ENCODE results near the gene TSPAN7. TPM values are rescaled to one million over a fixed set of nuclear protein-coding genes. Genes with fewer than 3 reads are reported as not detected.
A peak's percentile ranks its signal among the peaks of the same experiment; 100 is the strongest.

Gene TSPAN7
- total RNA-seq, 1 donor from 2014 or later: 21.8 TPM

- TF ChIP-seq CTCF (IDR thresholded peaks at IDR 0.05; ENCODE audit: unreplicated experiment): no peak
- H3K27ac Mint-ChIP-seq: peak overlapping the region; percentile 35
- no peaks in the 10 kb centered on the region for H3K27me3 Mint-ChIP-seq
- H3K36me3 Mint-ChIP-seq (ENCODE audit: insufficient read depth): peaks cover 1% of the 10 kb centered on the region
- H3K4me3 Mint-ChIP-seq (ENCODE audit: low read depth): no peak overlapping the region
- DNase-seq (ENCODE audit: low spot score, unreplicated experiment): no peak
- peaks cover 8% of the 10 kb centered on the region for H3K4me1 Mint-ChIP-seq (ENCODE audit: low read depth)
- H3K9me3 Mint-ChIP-seq (ENCODE audit: low read depth): peaks cover 13% of the 10 kb centered on the region
These were observed 16.8 kb downstream of the TSPAN7 start for GRCh38 chrX:38578167-38578566.

GRCh38 chrX:38583181-38583580 is 21.8 kb downstream of the TSPAN7 start:
- no peak for DNase-seq (ENCODE audit: low spot score, unreplicated experiment)
- peaks cover 3% of the 10 kb centered on the region for H3K4me1 Mint-ChIP-seq (ENCODE audit: low read depth)
- TF ChIP-seq CTCF (IDR thresholded peaks at IDR 0.05; ENCODE audit: unreplicated experiment): no peak
- peaks cover 26% of the 10 kb centered on the region for H3K9me3 Mint-ChIP-seq (ENCODE audit: low read depth)
- H3K27ac Mint-ChIP-seq: no peak overlapping the region
- H3K36me3 Mint-ChIP-seq (ENCODE audit: insufficient read depth): no peaks in the 10 kb centered on the region
- H3K27me3 Mint-ChIP-seq: no peaks in the 10 kb centered on the region
- no peak overlapping the region for H3K4me3 Mint-ChIP-seq (ENCODE audit: low read depth)

- no peak overlapping the region for H3K4me3 Mint-ChIP-seq (ENCODE audit: low read depth)
- peaks cover 2% of the 10 kb centered on the region for H3K36me3 Mint-ChIP-seq (ENCODE audit: insufficient read depth)
- TF ChIP-seq CTCF (IDR thresholded peaks at IDR 0.05; ENCODE audit: unreplicated experiment): no peak
These were observed 33.1 kb downstream of the TSPAN7 start for GRCh38 chrX:38594434-38594833.

GRCh38 chrX:38595801-38596200 is 34.5 kb downstream of the TSPAN7 start:
- H3K27me3 Mint-ChIP-seq: no peaks in the 10 kb centered on the region
- no peaks in the 10 kb centered on the region for H3K4me1 Mint-ChIP-seq (ENCODE audit: low read depth)
- H3K36me3 Mint-ChIP-seq (ENCODE audit: insufficient read depth): peaks cover 2% of the 10 kb centered on the region
- DNase-seq (ENCODE audit: low spot score, unreplicated experiment): no peak
- H3K9me3 Mint-ChIP-seq (ENCODE audit: low read depth): peaks cover 33% of the 10 kb centered on the region
- no peak overlapping the region for H3K4me3 Mint-ChIP-seq (ENCODE audit: low read depth)
- TF ChIP-seq CTCF (IDR thresholded peaks at IDR 0.05; ENCODE audit: unreplicated experiment): no peak
- H3K27ac Mint-ChIP-seq: no peak overlapping the region

More at GRCh38 chrX:38594434-38594833, 33.1 kb downstream of the TSPAN7 start:
- H3K9me3 Mint-ChIP-seq (ENCODE audit: low read depth): peaks cover 33% of the 10 kb centered on the region
- H3K27me3 Mint-ChIP-seq: no peaks in the 10 kb centered on the region
- no peak overlapping the region for H3K27ac Mint-ChIP-seq
- DNase-seq (ENCODE audit: low spot score, unreplicated experiment): no peak
- H3K4me1 Mint-ChIP-seq (ENCODE audit: low read depth): no peaks in the 10 kb centered on the region

GRCh38 chrX:38596939-38597338 is 35.6 kb downstream of the TSPAN7 start:
- Mint-ChIP-seq H3K4me1 (ENCODE audit: low read depth) (no peaks in the 10 kb centered on the region), H3K27ac (no peak overlapping the region), H3K36me3 (ENCODE audit: insufficient read depth) (no peaks in the 10 kb centered on the region), H3K9me3 (ENCODE audit: low read depth) (peaks cover 37% of the 10 kb centered on the region), H3K27me3 (no peaks in the 10 kb centered on the region), H3K4me3 (ENCODE audit: low read depth) (no peak overlapping the region)
- no peak for TF ChIP-seq CTCF (IDR thresholded peaks at IDR 0.05; ENCODE audit: unreplicated experiment)
- DNase-seq (ENCODE audit: low spot score, unreplicated experiment): no peak
